ENCODE data around the gene DENND5A.

GRCh38 chr11:9228091-9228490 is 37.1 kb downstream of the DENND5A start:
- TF ChIP-seq POLR2AphosphoS5 (IDR thresholded peaks at IDR 0.05; ENCODE audit: low read depth, low read length) = no peak
- TF ChIP-seq, protein P1, sequence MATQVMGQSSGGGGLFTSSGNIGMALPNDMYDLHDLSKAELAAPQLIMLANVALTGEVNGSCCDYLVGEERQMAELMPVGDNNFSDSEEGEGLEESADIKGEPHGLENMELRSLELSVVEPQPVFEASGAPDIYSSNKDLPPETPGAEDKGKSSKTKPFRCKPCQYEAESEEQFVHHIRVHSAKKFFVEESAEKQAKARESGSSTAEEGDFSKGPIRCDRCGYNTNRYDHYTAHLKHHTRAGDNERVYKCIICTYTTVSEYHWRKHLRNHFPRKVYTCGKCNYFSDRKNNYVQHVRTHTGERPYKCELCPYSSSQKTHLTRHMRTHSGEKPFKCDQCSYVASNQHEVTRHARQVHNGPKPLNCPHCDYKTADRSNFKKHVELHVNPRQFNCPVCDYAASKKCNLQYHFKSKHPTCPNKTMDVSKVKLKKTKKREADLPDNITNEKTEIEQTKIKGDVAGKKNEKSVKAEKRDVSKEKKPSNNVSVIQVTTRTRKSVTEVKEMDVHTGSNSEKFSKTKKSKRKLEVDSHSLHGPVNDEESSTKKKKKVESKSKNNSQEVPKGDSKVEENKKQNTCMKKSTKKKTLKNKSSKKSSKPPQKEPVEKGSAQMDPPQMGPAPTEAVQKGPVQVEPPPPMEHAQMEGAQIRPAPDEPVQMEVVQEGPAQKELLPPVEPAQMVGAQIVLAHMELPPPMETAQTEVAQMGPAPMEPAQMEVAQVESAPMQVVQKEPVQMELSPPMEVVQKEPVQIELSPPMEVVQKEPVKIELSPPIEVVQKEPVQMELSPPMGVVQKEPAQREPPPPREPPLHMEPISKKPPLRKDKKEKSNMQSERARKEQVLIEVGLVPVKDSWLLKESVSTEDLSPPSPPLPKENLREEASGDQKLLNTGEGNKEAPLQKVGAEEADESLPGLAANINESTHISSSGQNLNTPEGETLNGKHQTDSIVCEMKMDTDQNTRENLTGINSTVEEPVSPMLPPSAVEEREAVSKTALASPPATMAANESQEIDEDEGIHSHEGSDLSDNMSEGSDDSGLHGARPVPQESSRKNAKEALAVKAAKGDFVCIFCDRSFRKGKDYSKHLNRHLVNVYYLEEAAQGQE (IDR thresholded peaks at IDR 0.05; ENCODE audit: insufficient read depth in 1 of 2, low read depth in 2 of 2, low read length in 2 of 2) = no peak
- TF ChIP-seq TAF1 (IDR thresholded peaks at IDR 0.05; ENCODE audit: borderline replicate concordance, insufficient read depth, low read length) = no peak
- no peak for TF ChIP-seq SIN3A (IDR thresholded peaks at IDR 0.05; ENCODE audit: borderline replicate concordance, insufficient read depth, low read length)
- no peak for TF ChIP-seq FOXP2 (optimal IDR thresholded peaks at IDR 0.05; ENCODE audit: borderline replicate concordance, extremely low read depth, extremely low read length, insufficient read depth)

All from PFSK-1 (cell line).